Right lobe of liver (tissue), 6 donors: Measurements from ENCODE around the gene ZDHHC14. TPM values are rescaled to one million over a fixed set of nuclear protein-coding genes. Genes with fewer than 3 reads are reported as not detected.
"Not testable (repeated sequence)": the region's sequence is repeated elsewhere in the genome, so short reads cannot be mapped to it uniquely, and the experiment has no call there.

Source experiments
- ATAC-seq, 4 donors: fragments of 200-7000 bp; cut with Tn5 transposase; one replicate each; pipeline ENCODE4 v1.9.1; 2020; ENCODE audit warnings: mild to moderate bottlenecking in 4 of 4, moderate library complexity in 4 of 4
- DNase-seq, 3 donors: peaks; one replicate each; pipeline ENCODE4 v3.0.0-alpha.2; 2020
- H3K27ac ChIP-seq, 3 donors: fragments of 200-600 bp; one replicate each; pipeline ENCODE4 v1.8.0; 2022
- H3K27me3 ChIP-seq, 2 donors: fragments of 200-600 bp; one replicate each; pipeline ENCODE4 v1.8.0; 2022
- H3K36me3 ChIP-seq, 4 donors: fragments of 200-600 bp; sonication (generic) in 1 of 4; one replicate each; pipeline versions ENCODE4 v1.5.1 to v1.8.0; 2017 to 2022; ENCODE audit warnings: control low read depth in 1 of 4
- H3K4me1 ChIP-seq, 4 donors: fragments of 200-600 bp; sonication (generic) in 1 of 4; one replicate each; pipeline versions ENCODE4 v1.5.1 to v1.8.0; 2017 to 2022; ENCODE audit warnings: control low read depth in 1 of 4
- H3K4me3 ChIP-seq, 3 donors: fragments of 200-600 bp; one replicate each; pipeline ENCODE4 v1.8.0; 2022
- H3K9me3 ChIP-seq, 4 donors: fragments of 200-600 bp; sonication (generic) in 1 of 4; one replicate each; pipeline versions ENCODE4 v1.5.1 to v1.8.0; 2017 to 2022; ENCODE audit warnings: control low read depth in 1 of 4
- POLR2A ChIP-seq: fragments of 450-650 bp; IDR thresholded peaks from one replicate; pipeline ENCODE4 v1.6.1; 2017; ENCODE audit warnings: antibody characterized with exemption, mild to moderate bottlenecking
- WGBS: methylation state at CpG from one replicate; pipeline ENCODE4 v1.1.6; 2018; ENCODE audit warnings: low coverage, low lambda C conversion rate; ENCODE audit not compliant: insufficient coverage; ENCODE audit errors: missing lambda C conversion rate; 5-methylcytosine and 5-hydroxymethylcytosine counted together
- intact Hi-C, 2 donors: fragments of 100-400 bp; cut with DNase I; formaldehyde crosslinking; loops; one replicate each; pipeline versions ENCODE4 v1.11.2 to v1.14.1; 2022
- total RNA-seq, 6 experiments: library from RNA; depleted of rRNA in 2 of 6; stranded (reverse); fragments of >200 nt in 2 of 6; fragmentation: NEBNext Ultra II Directional in 3 of 6; extraction: Animal tissue kit (Norgen Biotek cat#: 25700) in 3 of 6; gene quantifications; one replicate each; pipeline versions ENCODE4 v1.1.0 to v1.2.4, GENCODE V29; 2016 to 2023
- TF ChIP-seq, protein P1 (sequence below), 4 donors: fragments of 200-600 bp in 3 of 4; fragments of 450-650 bp in 1 of 4; IDR thresholded peaks; one replicate each; pipeline versions ENCODE4 v1.5.1 to v1.8.0; 2016 to 2022; ENCODE audit warnings: antibody characterized with exemption in 4 of 4, mild to moderate bottlenecking in 2 of 4
- donor health status: DM: no; HTN: yes; CAD: no.
- donor health status: DM: no; HTN: no; CAD: no.
- donor health status: DM: no; HTN: no; CAD: no.
- donor health status: DM: no; HTN: yes; CAD: no.
- donor health status: DM: no; HTN: yes; CAD: no.

Gene ZDHHC14
- total RNA-seq, 6 experiments from 2014 or later = 7.3 to 13.0 (median 10.3) TPM

DNA sequence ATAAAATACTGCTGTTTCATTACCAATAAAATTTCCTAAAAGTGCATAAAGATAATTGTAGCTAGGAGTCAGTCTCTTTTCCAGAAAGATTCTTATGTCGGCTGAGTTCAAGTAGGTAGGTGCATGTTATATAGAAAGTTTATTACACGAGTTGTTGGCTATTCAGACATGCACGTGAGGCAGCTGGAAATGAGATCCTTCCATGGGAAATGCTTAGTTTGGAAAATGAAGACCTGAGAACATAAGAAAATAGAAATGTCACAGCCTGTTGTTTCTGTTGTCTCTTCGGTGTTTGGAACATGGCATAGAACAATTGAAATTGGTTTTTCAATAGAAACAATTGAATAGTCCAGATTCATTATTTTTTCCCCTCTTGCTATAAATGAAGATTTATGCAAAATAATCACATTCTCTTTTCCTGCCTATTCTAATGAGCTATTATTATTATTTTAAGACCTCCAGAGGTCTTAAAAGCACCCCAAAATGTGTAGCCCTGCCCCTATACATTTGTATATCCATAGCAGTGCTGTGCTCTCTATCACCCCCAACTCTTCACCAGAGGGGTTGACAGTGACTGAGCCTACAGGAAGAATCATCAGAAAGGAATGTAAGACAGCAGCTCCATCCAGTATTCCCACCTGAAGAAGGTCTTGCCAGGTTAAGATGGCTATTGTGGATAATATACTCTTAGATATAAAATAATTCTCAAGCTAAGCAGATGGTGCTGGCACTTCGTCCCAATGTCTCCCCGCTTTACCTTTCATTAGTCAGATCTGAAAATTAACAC lies 82.2 kb downstream of the ZDHHC14 start:
- ATAC-seq = no peak
- Histone ChIP-seq H3K4me1 (no peaks in the 10 kb centered on the region), H3K27me3 (no peaks in the 10 kb centered on the region), H3K36me3 (no peaks in the 10 kb centered on the region), H3K4me3 (no peak overlapping the region), H3K9me3 (no peaks in the 10 kb centered on the region), H3K27ac (no peak overlapping the region)
- TF ChIP-seq POLR2A = no peak
- TF ChIP-seq, protein P1, sequence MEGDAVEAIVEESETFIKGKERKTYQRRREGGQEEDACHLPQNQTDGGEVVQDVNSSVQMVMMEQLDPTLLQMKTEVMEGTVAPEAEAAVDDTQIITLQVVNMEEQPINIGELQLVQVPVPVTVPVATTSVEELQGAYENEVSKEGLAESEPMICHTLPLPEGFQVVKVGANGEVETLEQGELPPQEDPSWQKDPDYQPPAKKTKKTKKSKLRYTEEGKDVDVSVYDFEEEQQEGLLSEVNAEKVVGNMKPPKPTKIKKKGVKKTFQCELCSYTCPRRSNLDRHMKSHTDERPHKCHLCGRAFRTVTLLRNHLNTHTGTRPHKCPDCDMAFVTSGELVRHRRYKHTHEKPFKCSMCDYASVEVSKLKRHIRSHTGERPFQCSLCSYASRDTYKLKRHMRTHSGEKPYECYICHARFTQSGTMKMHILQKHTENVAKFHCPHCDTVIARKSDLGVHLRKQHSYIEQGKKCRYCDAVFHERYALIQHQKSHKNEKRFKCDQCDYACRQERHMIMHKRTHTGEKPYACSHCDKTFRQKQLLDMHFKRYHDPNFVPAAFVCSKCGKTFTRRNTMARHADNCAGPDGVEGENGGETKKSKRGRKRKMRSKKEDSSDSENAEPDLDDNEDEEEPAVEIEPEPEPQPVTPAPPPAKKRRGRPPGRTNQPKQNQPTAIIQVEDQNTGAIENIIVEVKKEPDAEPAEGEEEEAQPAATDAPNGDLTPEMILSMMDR (IDR thresholded peaks at IDR 0.05) = no peak
- intact Hi-C loops = no loop called here
- no peak for DNase-seq
- 77% methylated on average over 6 of the region's 6 CpGs for WGBS

DNA sequence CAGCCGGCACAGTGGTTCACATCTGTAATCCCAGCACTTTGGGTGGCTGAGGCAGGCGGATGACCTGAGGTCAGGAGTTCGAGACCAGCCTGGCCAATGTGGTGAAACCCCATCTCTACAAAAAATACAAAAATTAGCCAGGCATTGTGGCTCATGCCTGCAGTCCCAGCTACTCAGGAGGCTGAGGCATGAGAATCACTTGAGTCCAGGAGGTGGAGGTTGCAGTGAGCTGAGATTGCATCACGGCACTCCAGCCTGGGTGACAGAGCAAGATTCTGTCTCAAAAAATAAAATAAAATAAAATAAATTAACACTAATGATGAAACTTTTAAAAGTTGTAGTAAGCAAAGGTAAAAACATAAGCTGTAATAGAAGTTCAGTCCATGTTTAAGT lies 82.7 kb downstream of the ZDHHC14 start:
- intact Hi-C loops, H3K36me3 ChIP-seq, H3K9me3 ChIP-seq, ATAC-seq, DNase-seq, H3K27ac ChIP-seq, H3K4me1 ChIP-seq, H3K4me3 ChIP-seq, H3K27me3 ChIP-seq: not testable (repeated sequence)
- 82% methylated on average over 4 of the region's 4 CpGs for WGBS

DNA sequence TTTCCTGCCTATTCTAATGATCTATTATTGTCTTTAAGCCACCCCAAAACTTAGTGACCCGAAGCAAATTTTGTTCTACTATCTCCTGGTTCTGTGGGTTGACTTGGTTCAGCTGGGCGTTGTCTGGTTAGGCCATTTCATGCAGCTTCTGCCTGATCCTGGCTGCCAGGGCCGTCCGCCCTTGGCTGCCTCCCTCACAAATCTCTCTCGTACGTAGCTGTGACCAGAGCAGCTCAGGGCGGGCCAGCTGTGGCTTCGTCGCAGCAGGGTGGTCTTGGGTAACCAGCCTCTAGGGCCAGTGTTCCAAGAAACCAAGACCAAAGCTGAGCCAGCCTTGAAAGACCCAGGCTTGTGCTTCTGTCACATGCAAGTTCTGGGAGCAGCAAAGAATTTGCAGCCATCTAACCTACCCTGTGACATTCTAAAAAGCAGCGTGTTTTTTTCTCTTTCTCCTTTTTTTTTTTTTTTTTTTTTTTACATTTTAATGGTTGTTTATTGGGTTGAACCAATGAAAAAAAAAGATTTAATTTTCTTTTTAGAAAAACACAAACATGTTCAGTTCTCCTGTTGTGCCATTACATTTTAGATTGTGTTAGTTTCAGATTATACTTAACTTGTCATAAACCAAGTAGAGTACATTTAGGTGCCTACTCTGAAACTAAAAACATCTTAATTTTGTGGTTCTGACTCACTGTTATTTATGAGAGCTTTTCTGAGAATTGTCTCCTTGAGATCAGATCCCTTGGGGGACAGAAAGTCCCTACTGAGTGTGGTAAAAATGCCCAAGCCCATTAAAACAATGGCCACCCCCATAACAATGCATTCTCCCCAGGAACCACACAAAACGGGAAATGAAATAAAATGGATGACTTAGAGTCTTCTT lies 83.9 kb downstream of the ZDHHC14 start:
- H3K4me1 ChIP-seq = peaks cover 0 to 3% (median 0%) of the 10 kb centered on the region in 4 donors
- no peak for ATAC-seq
- no peak overlapping the region for H3K4me3 ChIP-seq
- WGBS = 94% methylated on average over 11 of the region's 11 CpGs
- TF ChIP-seq POLR2A = no peak
- TF ChIP-seq, protein P1 (IDR thresholded peaks at IDR 0.05) = no peak
- no peak for DNase-seq
- H3K9me3 ChIP-seq = no peaks in the 10 kb centered on the region
- no peak overlapping the region for H3K27ac ChIP-seq
- no peaks in the 10 kb centered on the region for H3K27me3 ChIP-seq
- H3K36me3 ChIP-seq = no peaks in the 10 kb centered on the region
- intact Hi-C loops = no loop called here

DNA sequence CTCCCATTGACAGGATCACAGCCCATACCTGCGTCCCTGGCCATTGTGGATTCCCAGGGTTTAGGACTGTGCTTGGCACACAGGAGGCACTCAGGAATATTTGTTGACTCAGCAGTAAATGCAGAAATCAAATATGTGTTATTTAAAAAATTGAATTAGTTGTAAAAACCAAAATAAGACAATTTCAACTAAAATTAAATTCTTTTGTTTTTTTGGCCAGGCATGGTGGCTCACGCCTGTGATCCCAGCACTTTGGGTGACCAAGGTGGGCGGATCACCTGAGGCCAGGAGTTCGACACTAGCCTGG lies 85.3 kb downstream of the ZDHHC14 start:
- no peaks in the 10 kb centered on the region for H3K36me3 ChIP-seq
- H3K4me1 ChIP-seq = peaks cover 0 to 3% (median 0%) of the 10 kb centered on the region in 4 donors
- intact Hi-C loops = no loop called here
- TF ChIP-seq, protein P1 (IDR thresholded peaks at IDR 0.05) = no peak
- no peak for TF ChIP-seq POLR2A
- 100% methylated on average over 4 of the region's 4 CpGs for WGBS
- no peak overlapping the region for H3K4me3 ChIP-seq
- no peaks in the 10 kb centered on the region for H3K9me3 ChIP-seq
- H3K27me3 ChIP-seq = no peaks in the 10 kb centered on the region
- no peak overlapping the region for H3K27ac ChIP-seq
- ATAC-seq = no peak
- no peak for DNase-seq

DNA sequence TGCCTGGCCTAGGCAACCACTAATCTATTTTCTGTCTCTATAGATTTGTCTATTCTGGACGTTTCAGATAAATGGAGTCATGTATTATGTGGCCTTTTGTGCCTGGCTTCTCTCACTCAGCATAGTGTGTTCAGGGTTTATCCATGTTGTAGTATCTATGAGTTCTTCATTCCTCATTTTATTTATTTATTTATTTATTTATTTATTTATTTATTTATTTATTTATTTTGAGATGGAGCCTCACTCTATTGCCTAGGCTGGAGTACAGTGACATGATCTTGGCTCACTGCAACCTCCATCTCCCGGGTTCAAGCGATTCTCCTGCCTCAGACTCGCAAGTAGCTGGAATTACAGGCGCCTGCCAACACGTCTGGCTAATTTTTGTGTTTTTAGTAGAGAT lies 86.3 kb downstream of the ZDHHC14 start:
- ATAC-seq, H3K9me3 ChIP-seq, H3K4me3 ChIP-seq, intact Hi-C loops, DNase-seq, H3K27me3 ChIP-seq, H3K27ac ChIP-seq, H3K36me3 ChIP-seq, H3K4me1 ChIP-seq: not testable (repeated sequence)
- 100% methylated on average over 6 of the region's 6 CpGs for WGBS
